Gastroesophageal sphincter (tissue), 3 donors: Measurements from ENCODE around the gene FAM50B.

Experiments used
- CTCF ChIP-seq, 4 experiments: fragments of 200-600 bp in 2 of 4; fragments of 450-650 bp in 2 of 4; sonication (generic) in 1 of 4; IDR thresholded peaks; one replicate each; pipeline ENCODE4 v1.5.1; 2017 to 2019; ENCODE audit warnings: antibody characterized with exemption in 4 of 4, mild to moderate bottlenecking in 2 of 4, moderate library complexity in 2 of 4
- POLR2A ChIP-seq, 2 donors: fragments of 450-650 bp; IDR thresholded peaks; one replicate each; pipeline ENCODE4 v1.6.1; 2017; ENCODE audit warnings: antibody characterized with exemption in 2 of 2, mild to moderate bottlenecking in 2 of 2, moderate library complexity in 1 of 2
- POLR2AphosphoS5 ChIP-seq: sonication (generic); formaldehyde crosslinking; IDR thresholded peaks from one replicate; pipeline ENCODE4 v1.6.1; 2017; ENCODE audit warnings: antibody characterized with exemption

DNA sequence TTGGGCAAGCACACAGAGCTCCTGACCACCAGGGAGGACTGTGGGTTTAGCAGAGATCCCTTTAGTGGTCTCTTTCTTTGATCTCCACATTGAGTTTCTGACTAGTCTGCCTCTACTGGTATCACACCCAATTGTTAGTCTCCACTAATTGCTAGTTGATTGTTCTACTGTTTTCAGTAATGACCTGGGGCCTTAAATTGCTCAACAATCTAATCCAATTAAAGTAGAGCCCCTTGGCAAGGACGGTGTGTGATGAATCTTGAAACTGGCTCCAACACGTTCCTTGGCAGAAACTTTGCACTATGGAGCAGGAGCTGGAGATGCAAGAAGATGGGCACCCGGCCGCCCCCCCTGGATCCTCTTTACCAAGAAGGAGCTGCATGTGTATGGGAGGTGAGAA lies 12.3 kb downstream of the FAM50B start:
- no peak for TF ChIP-seq CTCF (IDR thresholded peaks at IDR 0.05)
- no peak for TF ChIP-seq POLR2A (IDR thresholded peaks at IDR 0.05)
- no peak for TF ChIP-seq POLR2AphosphoS5
